A673 (cell line): Measurements from ENCODE around the gene HPCAL1. TPM values are rescaled to one million over a fixed set of nuclear protein-coding genes. Genes with fewer than 3 reads are reported as not detected.

Experiments
- BruUV-seq: library from RNA; stranded (reverse); fragments of 400-500 nt; replicated peaks from 2 replicates; lab custom pipeline; 2021; lab: Mats Ljungman, UMichigan
- CTCF ChIA-PET: fragments of 300-600 bp; sonication (Branson Sonifier 250); formaldehyde crosslinking; loops from one replicate; lab custom pipeline; 2022; ENCODE audit warnings: antibody characterized with exemption; lab: Charles Lee
- POLR2A ChIA-PET: fragments of 300-600 bp; sonication (Branson Sonifier 250); formaldehyde crosslinking; loops from one replicate; lab custom pipeline; 2022; ENCODE audit warnings: antibody characterized with exemption; ENCODE audit not compliant: low non-redundant PET; lab: Charles Lee
- DNase-seq: peaks from one replicate; pipeline ENCODE4 v3.0.0-alpha.2; 2015; ENCODE audit warnings: low spot score
- H3K27ac ChIP-seq: fragments of 200-600 bp; sonication (generic); 2 replicates; pipeline ENCODE4 v1.5.1; 2016; ENCODE audit warnings: mixed run types, low read depth, mild to moderate bottlenecking, mixed read lengths, antibody characterized with exemption, low read length; ENCODE audit not compliant: poor library complexity, severe bottlenecking
- H3K27me3 ChIP-seq: fragments of 200-600 bp; sonication (generic); replicated peaks from 2 replicates; pipeline ENCODE4 v1.6.1; 2017; ENCODE audit warnings: mixed run types, low read depth, mild to moderate bottlenecking, mixed read lengths, antibody characterized with exemption, low read length; ENCODE audit not compliant: insufficient read depth, poor library complexity
- H3K36me3 ChIP-seq: fragments of 200-600 bp; sonication (generic); 2 replicates; pipeline ENCODE4 v1.6.1; 2016; ENCODE audit warnings: mixed run types, mild to moderate bottlenecking, mixed read lengths, antibody characterized with exemption, low read length; ENCODE audit not compliant: insufficient read depth, poor library complexity, severe bottlenecking
- H3K4me1 ChIP-seq: fragments of 200-600 bp; sonication (generic); 2 replicates; pipeline ENCODE4 v1.6.1; 2017; ENCODE audit warnings: mixed run types, mild to moderate bottlenecking, mixed read lengths, antibody characterized with exemption, low read length; ENCODE audit not compliant: insufficient read depth, poor library complexity, severe bottlenecking
- H3K4me3 ChIP-seq: fragments of 200-600 bp; sonication (generic); 2 replicates; pipeline ENCODE4 v1.5.1; 2016; ENCODE audit warnings: low read depth, mixed run types, mild to moderate bottlenecking, mixed read lengths, low read length; ENCODE audit not compliant: poor library complexity, severe bottlenecking
- H3K9me3 ChIP-seq: fragments of 200-600 bp; sonication (generic); 2 replicates; pipeline ENCODE4 v1.6.1; 2016; ENCODE audit warnings: mixed run types, low read depth, mild to moderate bottlenecking, mixed read lengths, antibody characterized with exemption, low read length; ENCODE audit not compliant: poor library complexity, severe bottlenecking
- EZH2 ChIP-seq: fragments of 200-600 bp; sonication (generic); IDR thresholded peaks from 2 replicates; pipeline ENCODE4 v1.6.1; 2017; ENCODE audit warnings: borderline replicate concordance, low read depth, mild to moderate bottlenecking, mixed read lengths, antibody characterized with exemption, low read length; ENCODE audit not compliant: poor library complexity, severe bottlenecking
- intact Hi-C: fragments of 100-400 bp; cut with micrococcal nuclease; formaldehyde crosslinking; loops from one replicate; pipeline ENCODE4 v1.10.0; 2022; ENCODE audit not compliant: unreplicated experiment
- total RNA-seq: library from RNA; stranded (reverse); gene quantifications from 2 replicates; pipeline ENCODE4 v1.2.3, GENCODE V29; 2021
- TF ChIP-seq, protein P1 (sequence below): fragments of 300-800, 200-600 bp; sonication (generic); conservative IDR thresholded peaks from 2 replicates; pipeline ENCODE4 v1.5.1; 2017; ENCODE audit warnings: low read depth, mild to moderate bottlenecking, antibody characterized with exemption, low read length, moderate library complexity, mixed read lengths

Gene HPCAL1
- total RNA-seq, 1 experiment from 2014 or later = 9.7 TPM

DNA sequence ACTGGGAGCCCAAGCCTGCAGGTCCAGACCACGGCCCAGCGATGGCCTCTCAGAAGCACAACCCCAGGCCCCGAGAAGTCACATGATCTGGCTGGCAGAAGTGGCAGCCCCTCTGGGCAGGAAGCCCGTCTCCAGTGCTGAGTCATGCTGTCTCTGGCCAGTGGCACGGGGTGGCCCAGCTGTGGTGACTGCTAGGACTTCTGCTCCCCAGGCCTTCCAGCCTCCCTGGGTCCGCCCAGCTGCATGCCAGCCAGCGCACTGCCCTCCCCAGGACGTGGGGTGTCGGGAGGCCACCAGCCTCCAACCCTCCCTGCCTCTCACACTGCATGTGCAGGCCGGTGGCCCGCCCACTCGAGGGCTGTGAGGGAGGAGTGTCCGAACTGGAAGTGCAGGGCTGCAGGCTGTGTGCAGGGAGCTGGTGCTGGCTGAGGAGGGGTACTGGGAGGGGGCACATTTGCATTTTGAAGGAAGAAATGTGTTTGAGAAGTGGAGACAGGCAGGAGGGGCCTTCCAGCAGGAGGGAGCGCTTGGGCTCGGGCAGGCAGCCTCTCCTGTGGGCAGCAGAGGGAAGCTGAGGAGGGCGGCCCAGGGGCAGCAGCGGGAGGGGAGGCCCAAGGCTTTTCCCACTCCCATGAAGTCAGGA, 17.0 kb upstream of the HPCAL1 start:
- CTCF ChIA-PET = no interaction called here
- Histone ChIP-seq H3K36me3 (no peaks in the 10 kb centered on the region), H3K27ac (peak overlapping the region; percentile 4), H3K4me1 (peaks cover 7% of the 10 kb centered on the region), H3K4me3 (no peak overlapping the region), H3K27me3 (no peaks in the 10 kb centered on the region), H3K9me3 (no peaks in the 10 kb centered on the region)
- intact Hi-C loops = no loop called here
- POLR2A ChIA-PET = no interaction called here
- no peak for TF ChIP-seq EZH2
- TF ChIP-seq, protein P1, sequence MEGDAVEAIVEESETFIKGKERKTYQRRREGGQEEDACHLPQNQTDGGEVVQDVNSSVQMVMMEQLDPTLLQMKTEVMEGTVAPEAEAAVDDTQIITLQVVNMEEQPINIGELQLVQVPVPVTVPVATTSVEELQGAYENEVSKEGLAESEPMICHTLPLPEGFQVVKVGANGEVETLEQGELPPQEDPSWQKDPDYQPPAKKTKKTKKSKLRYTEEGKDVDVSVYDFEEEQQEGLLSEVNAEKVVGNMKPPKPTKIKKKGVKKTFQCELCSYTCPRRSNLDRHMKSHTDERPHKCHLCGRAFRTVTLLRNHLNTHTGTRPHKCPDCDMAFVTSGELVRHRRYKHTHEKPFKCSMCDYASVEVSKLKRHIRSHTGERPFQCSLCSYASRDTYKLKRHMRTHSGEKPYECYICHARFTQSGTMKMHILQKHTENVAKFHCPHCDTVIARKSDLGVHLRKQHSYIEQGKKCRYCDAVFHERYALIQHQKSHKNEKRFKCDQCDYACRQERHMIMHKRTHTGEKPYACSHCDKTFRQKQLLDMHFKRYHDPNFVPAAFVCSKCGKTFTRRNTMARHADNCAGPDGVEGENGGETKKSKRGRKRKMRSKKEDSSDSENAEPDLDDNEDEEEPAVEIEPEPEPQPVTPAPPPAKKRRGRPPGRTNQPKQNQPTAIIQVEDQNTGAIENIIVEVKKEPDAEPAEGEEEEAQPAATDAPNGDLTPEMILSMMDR = no peak
- BruUV-seq = no TSS peak
- DNase-seq = no peak

DNA sequence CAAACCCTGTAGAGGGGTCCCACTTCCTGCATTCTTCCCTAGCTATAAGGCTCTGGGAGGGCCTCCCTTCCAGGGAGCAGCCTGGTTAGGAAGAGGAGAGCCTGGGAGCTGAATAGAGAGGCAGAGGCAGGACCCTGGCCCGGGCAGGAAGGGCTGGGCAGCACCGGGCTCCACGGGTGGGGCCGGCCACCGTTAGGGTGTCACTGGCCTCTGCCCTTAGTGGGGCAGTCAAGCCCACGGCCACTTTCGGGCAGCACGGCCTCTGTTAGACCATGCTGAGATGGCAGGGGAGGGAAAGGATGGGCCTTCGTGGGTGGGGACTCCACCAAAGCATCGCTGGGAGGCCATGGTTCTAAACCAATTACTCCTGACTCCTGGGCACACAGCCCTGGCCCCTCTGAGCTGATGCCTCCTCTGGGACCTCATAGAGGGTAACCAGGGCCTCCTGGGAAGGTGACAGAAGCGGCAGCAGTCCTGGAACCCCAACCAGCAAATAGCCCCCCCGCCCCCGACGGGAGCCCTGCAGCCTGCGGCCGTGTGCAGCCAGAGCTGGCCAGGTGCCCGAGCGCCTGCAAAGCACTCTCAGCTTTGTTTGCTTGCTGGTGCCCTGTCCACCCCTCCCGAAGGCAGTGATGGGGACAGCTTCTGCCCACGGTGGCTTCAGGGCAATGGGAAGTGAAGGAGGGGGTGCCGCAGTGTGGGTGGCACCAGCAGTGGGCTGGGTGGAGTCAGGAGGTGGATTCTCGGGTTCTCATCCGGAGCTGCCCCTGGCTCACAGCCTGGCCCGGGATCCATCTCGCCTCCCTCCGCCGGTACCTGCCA, 16.3 kb upstream of the HPCAL1 start:
- intact Hi-C loops = no loop called here
- DNase-seq = no peak
- TF ChIP-seq EZH2 = no peak
- TF ChIP-seq, protein P1 = no peak
- Histone ChIP-seq H3K27ac (peak overlapping the region; percentile 4), H3K4me1 (peaks cover 7% of the 10 kb centered on the region), H3K4me3 (no peak overlapping the region), H3K9me3 (no peaks in the 10 kb centered on the region), H3K27me3 (no peaks in the 10 kb centered on the region), H3K36me3 (no peaks in the 10 kb centered on the region)
- CTCF ChIA-PET = no interaction called here
- POLR2A ChIA-PET = no interaction called here
- BruUV-seq = no TSS peak

DNA sequence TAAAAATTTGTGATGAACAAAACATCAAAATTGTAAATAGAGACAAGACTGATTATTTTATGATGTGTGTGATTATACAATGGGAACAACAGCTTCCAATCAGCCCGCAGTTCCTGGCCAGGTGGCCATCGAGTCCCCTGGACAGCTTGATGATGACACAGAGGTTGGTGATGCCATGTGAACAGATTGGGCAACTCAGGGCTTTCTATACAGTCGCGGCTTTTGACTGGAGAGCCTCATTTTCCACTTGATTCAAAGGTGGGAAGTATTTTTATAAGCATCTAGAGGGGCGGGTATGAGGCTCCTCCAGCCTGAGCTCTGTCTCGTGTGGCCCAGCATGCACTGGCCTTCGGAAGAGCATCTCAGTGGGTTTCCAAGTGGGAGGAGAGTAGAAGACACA, 14.9 kb upstream of the HPCAL1 start:
- no peaks in the 10 kb centered on the region for H3K9me3 ChIP-seq
- no peak for TF ChIP-seq EZH2
- TF ChIP-seq, protein P1 = no peak
- DNase-seq = no peak
- H3K36me3 ChIP-seq = no peaks in the 10 kb centered on the region
- peaks cover 7% of the 10 kb centered on the region for H3K4me1 ChIP-seq
- BruUV-seq = no TSS peak
- intact Hi-C loops = no loop called here
- ChIA-PET CTCF (no interaction called here), POLR2A (no interaction called here)
- no peaks in the 10 kb centered on the region for H3K27me3 ChIP-seq
- H3K27ac ChIP-seq = no peak overlapping the region
- no peak overlapping the region for H3K4me3 ChIP-seq
